ENCODE data around the gene BHMT. TPM values are rescaled to one million over a fixed set of nuclear protein-coding genes. Genes with fewer than 3 reads are reported as not detected.
"Not testable (repeated sequence)": the region's sequence is repeated elsewhere in the genome, so short reads cannot be mapped to it uniquely, and the experiment has no call there.

The BHMT gene
- total and polyA plus RNA-seq, 2 donors (not counting 1 experiment from before 2014, with no cell fraction given): 0.17 TPM; not detected in 1

GRCh38 chr5:79172269-79172668 lies 60.7 kb downstream of the BHMT start:
- Histone ChIP-seq H3K4me3 (replicated peaks in 1 of 4; ENCODE audit: control extremely low read depth in 1 of 4, insufficient read depth in 1 of 4, low read depth in 3 of 4, low read length in 4 of 4) (no peak overlapping the region), H3K9ac (ENCODE audit: insufficient read depth, low read length) (no peak overlapping the region), H3K4me2 (ENCODE audit: extremely low read depth, insufficient read depth, low read length) (no peak overlapping the region), H3K36me3 (ENCODE audit: control insufficient read depth, insufficient read depth, low read length) (no peaks in the 10 kb centered on the region), H3K79me2 (ENCODE audit: control insufficient read depth, insufficient read depth, low read length) (no peaks in the 10 kb centered on the region), H3K4me1 (ENCODE audit: control insufficient read depth, extremely low read depth, insufficient read depth, low read length) (no peaks in the 10 kb centered on the region), H3K27ac (ENCODE audit: insufficient read depth, low read length) (no peak overlapping the region), H3K27me3 (ENCODE audit: control insufficient read depth, insufficient read depth, low read length) (no peaks in the 10 kb centered on the region), H3K9me3 (ENCODE audit: control insufficient read depth, insufficient read depth, low read depth, low read length) (no peaks in the 10 kb centered on the region), H4K20me1 (ENCODE audit: control insufficient read depth, extremely low read depth, insufficient read depth, low read length) (no peaks in the 10 kb centered on the region), H2AFZ (ENCODE audit: low read length) (no peak overlapping the region)
- no peak for DNase-seq (ENCODE audit: low read depth in 2 of 2)
- no peak for TF ChIP-seq EZH2 (IDR thresholded peaks at IDR 0.05; ENCODE audit: low read length, missing control alignments)
- no peak for TF ChIP-seq CTCF (conservative IDR thresholded peaks at IDR 0.05 in 1 of 2, IDR thresholded peaks at IDR 0.05 in 1 of 2; ENCODE audit: low read depth in 1 of 2, low read length in 2 of 2)

DNA sequence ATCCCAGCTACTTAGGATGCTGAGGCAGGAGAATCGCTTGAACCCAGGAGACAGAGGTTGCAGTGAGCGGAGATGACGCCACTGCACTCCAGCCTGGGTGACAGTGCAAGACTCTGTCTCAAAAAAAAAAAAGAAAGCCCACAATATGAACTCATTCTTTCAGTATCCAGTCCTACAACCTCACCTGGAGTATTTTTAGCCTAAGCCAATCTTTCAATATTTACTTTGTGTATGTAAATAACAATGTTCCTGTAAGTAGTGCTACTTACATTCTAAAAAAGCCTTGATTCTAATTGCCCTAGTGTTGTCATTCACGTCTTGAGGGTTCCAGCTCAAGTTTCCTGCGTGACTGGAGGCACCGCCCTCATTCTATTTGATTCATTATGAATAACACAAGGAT lies 62.0 kb downstream of the BHMT start:
- H3K27me3 ChIP-seq (ENCODE audit: control insufficient read depth, insufficient read depth, low read length): no peaks in the 10 kb centered on the region
- H3K9me3 ChIP-seq (ENCODE audit: control insufficient read depth, insufficient read depth, low read depth, low read length): no peaks in the 10 kb centered on the region
- H3K4me2 ChIP-seq (ENCODE audit: extremely low read depth, insufficient read depth, low read length): no peak overlapping the region
- H3K4me1 ChIP-seq (ENCODE audit: control insufficient read depth, extremely low read depth, insufficient read depth, low read length): no peaks in the 10 kb centered on the region
- no peak for DNase-seq (ENCODE audit: low read depth in 2 of 2)
- H4K20me1 ChIP-seq (ENCODE audit: control insufficient read depth, extremely low read depth, insufficient read depth, low read length): no peaks in the 10 kb centered on the region
- TF ChIP-seq CTCF (conservative IDR thresholded peaks at IDR 0.05 in 1 of 2, IDR thresholded peaks at IDR 0.05 in 1 of 2; ENCODE audit: low read depth in 1 of 2, low read length in 2 of 2) (no peak), EZH2 (IDR thresholded peaks at IDR 0.05; ENCODE audit: low read length, missing control alignments) (no peak)
- no peaks in the 10 kb centered on the region for H3K36me3 ChIP-seq (ENCODE audit: control insufficient read depth, insufficient read depth, low read length)
- H3K4me3 ChIP-seq (replicated peaks in 1 of 4; ENCODE audit: control extremely low read depth in 1 of 4, insufficient read depth in 1 of 4, low read depth in 3 of 4, low read length in 4 of 4): no peak overlapping the region
- no peaks in the 10 kb centered on the region for H3K79me2 ChIP-seq (ENCODE audit: control insufficient read depth, insufficient read depth, low read length)
- no peak overlapping the region for H3K27ac ChIP-seq (ENCODE audit: insufficient read depth, low read length)
- H3K9ac ChIP-seq (ENCODE audit: insufficient read depth, low read length): no peak overlapping the region
- H2AFZ ChIP-seq (ENCODE audit: low read length): no peak overlapping the region

GRCh38 chr5:79180449-79180848 lies 68.8 kb downstream of the BHMT start:
- H3K27ac ChIP-seq (ENCODE audit: insufficient read depth, low read length): not testable (repeated sequence)

More at GRCh38 chr5:79180449-79180848, 68.8 kb downstream of the BHMT start:
- not testable (repeated sequence) for H3K9me3 ChIP-seq (ENCODE audit: control insufficient read depth, insufficient read depth, low read depth, low read length); H3K4me3 ChIP-seq (replicated peaks in 1 of 4; ENCODE audit: control extremely low read depth in 1 of 4, insufficient read depth in 1 of 4, low read depth in 3 of 4, low read length in 4 of 4); H4K20me1 ChIP-seq (ENCODE audit: control insufficient read depth, extremely low read depth, insufficient read depth, low read length); H3K27me3 ChIP-seq (ENCODE audit: control insufficient read depth, insufficient read depth, low read length); DNase-seq (ENCODE audit: low read depth in 2 of 2); H3K79me2 ChIP-seq (ENCODE audit: control insufficient read depth, insufficient read depth, low read length); H3K4me1 ChIP-seq (ENCODE audit: control insufficient read depth, extremely low read depth, insufficient read depth, low read length); H3K9ac ChIP-seq (ENCODE audit: insufficient read depth, low read length); H2AFZ ChIP-seq (ENCODE audit: low read length); H3K36me3 ChIP-seq (ENCODE audit: control insufficient read depth, insufficient read depth, low read length); H3K4me2 ChIP-seq (ENCODE audit: extremely low read depth, insufficient read depth, low read length)

Measured in fibroblast of lung (primary cell).